ENCODE data around the gene LRRC42.
A peak's percentile ranks its signal among the peaks of the same experiment; 100 is the strongest.

LRRC42 gene

DNA sequence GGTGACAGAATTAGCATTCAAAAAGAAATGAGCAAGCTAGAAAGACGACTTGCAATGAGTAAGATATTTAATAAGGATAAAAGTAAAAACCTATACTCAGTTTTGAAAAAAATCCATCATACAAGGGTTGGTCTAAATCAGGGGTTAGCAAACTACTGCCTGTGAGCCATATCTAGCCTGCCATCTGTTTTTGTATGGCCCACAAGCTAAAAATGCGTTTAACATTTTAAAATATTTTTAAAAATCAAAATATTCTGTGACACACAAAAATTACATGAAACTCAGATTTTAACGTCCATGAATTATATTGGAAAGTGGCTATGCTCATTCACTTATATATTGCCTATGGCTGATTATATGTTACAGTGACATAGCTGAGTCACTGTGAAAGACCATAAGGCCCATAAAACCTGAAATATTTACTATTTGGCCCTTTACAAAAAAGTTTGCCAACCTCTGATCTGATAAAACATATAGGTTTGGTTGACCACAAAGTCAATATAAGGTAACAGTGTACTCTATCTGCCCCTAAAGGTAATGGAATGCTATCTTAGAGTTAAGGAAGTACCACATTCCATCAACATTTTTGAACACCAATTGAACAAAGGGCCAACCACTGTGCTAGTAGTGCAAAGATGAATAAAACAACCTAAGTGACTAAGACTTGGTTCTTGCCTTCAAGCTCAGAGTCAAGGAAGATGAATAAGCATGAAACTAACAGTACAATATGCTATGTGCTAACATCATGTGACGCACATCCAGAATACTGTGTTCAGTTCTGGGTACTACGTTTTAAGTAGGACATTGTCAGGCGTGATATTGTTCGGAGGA, 3.8 kb upstream of the LRRC42 start:
- DNase-seq (ENCODE audit: low read depth), result peak; percentile 30
- TF ChIP-seq CTCF (conservative IDR thresholded peaks at IDR 0.05; ENCODE audit: low read depth, low read length), result no peak
- no peak overlapping the region for H3K4me3 ChIP-seq (ENCODE audit: low read depth, low read length)

GRCh38 chr1:53943090-53943489, 3.1 kb upstream of the LRRC42 start:
- TF ChIP-seq CTCF (conservative IDR thresholded peaks at IDR 0.05; ENCODE audit: low read depth, low read length), result no peak
- no peak overlapping the region for H3K4me3 ChIP-seq (ENCODE audit: low read depth, low read length)
- DNase-seq (ENCODE audit: low read depth), result no peak

- DNase-seq (ENCODE audit: low read depth), result no peak
- no peak overlapping the region for H3K4me3 ChIP-seq (ENCODE audit: low read depth, low read length)
- TF ChIP-seq CTCF (conservative IDR thresholded peaks at IDR 0.05; ENCODE audit: low read depth, low read length), result no peak
Observed at GRCh38 chr1:53943490-53944043, 2.6 kb upstream of the LRRC42 start.

DNA sequence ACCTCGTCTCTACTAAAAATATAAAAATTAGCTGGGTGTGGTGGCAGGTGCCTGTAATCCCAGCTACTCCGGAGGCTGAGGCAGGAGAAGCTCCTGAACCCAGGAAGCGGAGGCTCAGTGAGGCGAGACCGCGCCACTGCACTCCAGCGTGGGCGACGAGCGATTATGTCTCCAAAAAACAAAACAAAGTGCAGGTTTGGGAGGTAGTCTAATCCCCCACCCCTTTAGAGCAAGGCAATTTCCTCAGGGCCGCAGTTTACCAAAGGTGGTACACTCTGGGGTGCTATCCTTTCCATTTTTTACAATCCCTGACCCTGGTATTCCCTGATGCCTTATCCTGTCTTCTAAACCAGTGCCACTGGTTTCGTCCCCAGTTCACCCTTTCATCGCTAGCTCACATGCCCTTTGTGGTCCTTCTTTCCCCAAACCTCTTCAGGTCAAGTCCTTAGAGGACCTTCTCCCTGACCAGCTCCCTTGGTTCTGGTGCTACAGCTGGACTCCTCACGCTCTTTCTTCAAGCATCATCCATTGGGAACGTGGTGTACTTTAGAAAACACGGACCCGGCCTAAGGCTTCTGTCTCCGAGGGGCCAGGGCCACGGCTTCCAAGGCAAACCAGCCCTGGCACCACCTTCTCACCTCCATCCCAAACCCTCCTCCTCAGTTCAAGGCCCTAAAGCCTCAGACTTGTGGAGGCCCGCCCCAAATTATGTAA, 1.5 kb upstream of the LRRC42 start:
- TF ChIP-seq CTCF (conservative IDR thresholded peaks at IDR 0.05; ENCODE audit: low read depth, low read length), result no peak
- H3K4me3 ChIP-seq (ENCODE audit: low read depth, low read length), result peak overlapping the region; percentile 98
- DNase-seq (ENCODE audit: low read depth), result peak; percentile 27

DNA sequence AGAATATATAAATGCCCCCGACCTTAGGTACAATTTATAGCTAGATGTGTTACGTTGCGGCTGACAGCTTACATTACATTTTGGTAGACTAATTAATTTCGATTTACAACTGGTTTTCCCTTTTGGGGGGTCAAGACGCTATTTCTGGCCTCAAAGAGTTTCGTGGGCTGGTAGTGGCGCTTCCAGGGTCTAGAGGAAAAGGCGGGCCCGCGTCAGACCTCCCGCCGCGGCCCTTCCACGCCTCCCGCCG, 1.0 kb upstream of the LRRC42 start:
- no peak for TF ChIP-seq CTCF (conservative IDR thresholded peaks at IDR 0.05; ENCODE audit: low read depth, low read length)
- DNase-seq (ENCODE audit: low read depth), result no peak
- H3K4me3 ChIP-seq (ENCODE audit: low read depth, low read length), result peak overlapping the region; percentile 98

DNA sequence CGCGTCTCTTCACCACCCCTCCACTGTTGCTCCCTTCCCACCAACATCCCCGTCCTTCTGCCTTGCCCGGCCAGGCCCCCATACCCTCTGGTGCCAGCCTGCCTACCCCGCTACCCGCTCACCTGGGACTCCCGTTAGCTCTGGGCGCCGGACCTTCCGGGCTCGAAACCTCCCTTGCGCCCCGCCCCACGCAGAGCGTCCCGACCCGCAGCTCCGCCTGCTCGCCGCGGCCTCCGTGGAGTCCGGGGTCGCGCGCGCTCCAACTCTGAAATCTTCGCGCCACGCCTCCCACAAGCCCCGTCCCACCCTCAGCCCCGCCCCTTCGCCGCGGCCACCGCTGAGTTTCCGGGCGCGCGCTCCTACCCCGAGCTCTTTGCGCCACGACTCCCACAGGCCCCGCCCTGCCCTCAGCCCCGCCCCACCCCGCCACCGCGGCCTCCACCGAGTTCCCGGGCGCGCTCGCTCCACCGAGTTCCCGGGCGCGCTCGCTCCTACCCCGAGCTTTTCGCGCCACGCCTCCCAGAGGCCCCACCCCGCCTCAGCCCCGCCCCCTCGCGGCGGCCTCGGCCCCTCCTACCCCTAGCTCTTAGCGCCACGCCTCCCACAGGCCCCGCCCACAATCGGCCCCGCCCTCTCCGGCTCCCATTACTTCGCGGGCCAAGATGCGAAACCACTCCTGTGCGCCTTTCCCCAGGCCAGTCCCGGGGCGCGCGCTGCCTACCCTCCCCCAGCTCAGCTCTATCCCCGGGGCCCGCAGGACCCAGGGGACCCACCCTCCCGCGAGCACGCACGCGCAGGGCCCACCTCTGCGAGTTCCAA, 508 bp upstream of the LRRC42 start, which contains the start of gene IFT25:
IFT25 (minus strand) TSS at position 267 of the 819 bp plus-strand sequence. CDS start 5,617 bp downstream, outside the sequence.
- no peak for TF ChIP-seq CTCF (conservative IDR thresholded peaks at IDR 0.05; ENCODE audit: low read depth, low read length)
- DNase-seq (ENCODE audit: low read depth), result peak; percentile 98
- H3K4me3 ChIP-seq (ENCODE audit: low read depth, low read length), result peak within 1 kb of the TSS; percentile 98

Data from choroid plexus epithelial cell (primary cell).